SK-N-SH (cell line): Measurements from ENCODE around the gene RNF150. TPM values are rescaled to one million over a fixed set of nuclear protein-coding genes. Genes with fewer than 3 reads are reported as not detected.

Source experiments
- CTCF ChIA-PET: fragments of 300-600, 350-600 bp; formaldehyde crosslinking; extraction: SDS; loops from one replicate; lab custom pipeline; 2021; lab: Yijun Ruan, JAX
- POLR2A ChIA-PET: fragments of 350-600 bp; sonication (Branson Sonifier 250); formaldehyde crosslinking; extraction: SDS; loops from one replicate; lab custom pipeline; 2020; ENCODE audit warnings: antibody characterized with exemption, inconsistent platforms; lab: Yijun Ruan, JAX
- DNase-seq: peaks from one replicate; pipeline ENCODE4 v3.0.0; 2012
- H2AFZ ChIP-seq: fragments of 200-600 bp; sonication (generic); 2 replicates; pipeline ENCODE4 v1.8.1; 2016; ENCODE audit warnings: antibody characterized with exemption, mild to moderate bottlenecking, low read depth
- H3F3A ChIP-seq: fragments of 200-600 bp; sonication (generic); replicated peaks from 2 replicates; pipeline ENCODE3; 2016; ENCODE audit warnings: antibody characterized with exemption, mild to moderate bottlenecking; ENCODE audit not compliant: insufficient read depth
- H3K27ac ChIP-seq, 2 experiments: fragments of 200-500 bp in 1 of 2; fragments of 200-600 bp in 1 of 2; sonication (Bioruptor generic) in 1 of 2; sonication (generic), shearing (Covaris generic) in 1 of 2; 2 replicates each; pipeline versions ENCODE4 v1.5.1 to v1.6.1; 2014 to 2016; ENCODE audit warnings: low read depth in 2 of 2, inconsistent platforms in 1 of 2, low read length in 1 of 2, mild to moderate bottlenecking in 1 of 2, mixed read lengths in 1 of 2
- H3K27me3 ChIP-seq: fragments of 200-600 bp; sonication (generic), shearing (Covaris generic); 2 replicates; pipeline ENCODE4 v1.6.1; 2016; ENCODE audit warnings: mixed run types; ENCODE audit not compliant: insufficient read depth
- H3K36me3 ChIP-seq, 2 experiments: fragments of 200-500 bp in 1 of 2; fragments of 200-600 bp in 1 of 2; sonication (Bioruptor generic) in 1 of 2; sonication (generic) in 1 of 2; replicated peaks in 1 of 2; 2 replicates each; pipeline versions ENCODE3 to v1.5.1; 2014 to 2016; ENCODE audit warnings: low read length in 1 of 2, mild to moderate bottlenecking in 1 of 2; ENCODE audit not compliant: insufficient read depth in 2 of 2, control insufficient read depth in 1 of 2
- H3K4me1 ChIP-seq, 2 experiments: fragments of 200-500 bp in 1 of 2; fragments of 200-600 bp in 1 of 2; sonication (Bioruptor generic) in 1 of 2; sonication (generic), shearing (Covaris generic) in 1 of 2; 2 replicates each; pipeline versions ENCODE4 v1.5.1 to v1.6.1; 2014 to 2016; ENCODE audit warnings: low read depth in 1 of 2, low read length in 1 of 2, mixed run types in 1 of 2; ENCODE audit not compliant: insufficient read depth in 2 of 2, control insufficient read depth in 1 of 2
- H3K4me2 ChIP-seq: fragments of 200-600 bp; sonication (generic), shearing (Covaris generic); 2 replicates; pipeline ENCODE4 v1.6.1; 2017; ENCODE audit warnings: mixed run types
- H3K4me3 ChIP-seq, 2 experiments: fragments of 200-500 bp in 1 of 2; fragments of 200-600 bp in 1 of 2; sonication (Bioruptor generic) in 1 of 2; sonication (generic), shearing (Covaris generic) in 1 of 2; 2 replicates each; pipeline versions ENCODE4 v1.5.1 to v1.8.1; 2014 to 2016; ENCODE audit warnings: low read depth in 2 of 2, inconsistent platforms in 1 of 2, low read length in 1 of 2, mild to moderate bottlenecking in 1 of 2, mixed read lengths in 1 of 2, moderate library complexity in 1 of 2
- H3K79me2 ChIP-seq: fragments of 200-600 bp; sonication (generic); 2 replicates; pipeline ENCODE4 v1.8.1; 2017; ENCODE audit warnings: mild to moderate bottlenecking; ENCODE audit not compliant: insufficient read depth
- H3K9ac ChIP-seq: fragments of 200-600 bp; sonication (generic); 2 replicates; pipeline ENCODE4 v1.6.1; 2017; ENCODE audit warnings: mixed run types
- H3K9me2 ChIP-seq: fragments of 200-600 bp; sonication (generic); 2 replicates; pipeline ENCODE4 v1.6.1; 2017; ENCODE audit warnings: mixed run types
- H3K9me3 ChIP-seq: fragments of 200-600 bp; sonication (generic); 2 replicates; pipeline ENCODE4 v1.6.1; 2017; ENCODE audit warnings: mixed run types, mild to moderate bottlenecking, moderate library complexity
- H4K20me1 ChIP-seq: fragments of 200-600 bp; sonication (generic); 2 replicates; pipeline ENCODE4 v1.6.1; 2017; ENCODE audit warnings: mild to moderate bottlenecking, mixed run types; ENCODE audit not compliant: insufficient read depth
- ELF1 ChIP-seq: IDR thresholded peaks from 2 replicates; pipeline ENCODE4 v1.4.0; 2012
- FOSL2 ChIP-seq: IDR thresholded peaks from 2 replicates; pipeline ENCODE4 v1.4.0; 2012; ENCODE audit warnings: low read depth, mild to moderate bottlenecking, moderate library complexity, borderline replicate concordance
- FOXM1 ChIP-seq: IDR thresholded peaks from 2 replicates; pipeline ENCODE4 v1.4.0; 2012; ENCODE audit warnings: low read depth, mild to moderate bottlenecking
- GATA2 ChIP-seq: sonication (generic); formaldehyde crosslinking; IDR thresholded peaks from 2 replicates; pipeline ENCODE4 v1.5.0; 2020; ENCODE audit warnings: mild to moderate bottlenecking, missing genetic modification reagents
- JUND ChIP-seq: IDR thresholded peaks from 2 replicates; pipeline ENCODE4 v1.4.0; 2012
- MEF2A ChIP-seq: IDR thresholded peaks from 2 replicates; pipeline ENCODE4 v1.4.0; 2012; ENCODE audit warnings: low read depth, borderline replicate concordance
- MXI1 ChIP-seq: IDR thresholded peaks from 2 replicates; pipeline ENCODE4 v1.6.1; 2012; ENCODE audit warnings: mild to moderate bottlenecking, low read depth, low read length, improper control_type of control experiment
- NFIC ChIP-seq: IDR thresholded peaks from 2 replicates; pipeline ENCODE4 v1.4.0; 2012; ENCODE audit warnings: borderline replicate concordance
- POLR2AphosphoS5 ChIP-seq: IDR thresholded peaks from 2 replicates; pipeline ENCODE4 v1.6.1; 2012; ENCODE audit warnings: low read depth, low read length
- RCOR1 ChIP-seq: fragments of 150-350 bp; IDR thresholded peaks from 2 replicates; pipeline ENCODE4 v1.6.1; 2017; ENCODE audit warnings: antibody characterized with exemption, low read length
- SIN3A ChIP-seq: IDR thresholded peaks from 2 replicates; pipeline ENCODE4 v1.6.1; 2012; ENCODE audit warnings: low read depth, mild to moderate bottlenecking, low read length, moderate library complexity, borderline replicate concordance
- SMC3 ChIP-seq: IDR thresholded peaks from 2 replicates; pipeline ENCODE4 v1.6.1; 2012; ENCODE audit warnings: low read depth, low read length, improper control_type of control experiment
- TEAD4 ChIP-seq: IDR thresholded peaks from 2 replicates; pipeline ENCODE4 v1.4.0; 2012; ENCODE audit warnings: mild to moderate bottlenecking, borderline replicate concordance; ENCODE audit not compliant: insufficient read depth
- YY1 ChIP-seq: IDR thresholded peaks from 2 replicates; pipeline ENCODE4 v1.4.0; 2012; ENCODE audit warnings: low read depth, mild to moderate bottlenecking
- WGBS: methylation state at CpG from one replicate; pipeline ENCODE4 v1.1.6; 2017; ENCODE audit warnings: low lambda C conversion rate; 5-methylcytosine and 5-hydroxymethylcytosine counted together
- polyA plus RNA-seq, 3 experiments: library from polyadenylated mRNA; depleted of rRNA; stranded (reverse); fragments of >200 nt; gene quantifications; 2 replicates each; pipeline ENCODE4 v1.2.3, GENCODE V29; 2012
- TF ChIP-seq, protein P1 (sequence below): fragments of 200-600 bp; sonication (generic); IDR thresholded peaks from 2 replicates; pipeline ENCODE4 v1.6.1; 2017; ENCODE audit warnings: antibody characterized with exemption, mild to moderate bottlenecking, moderate library complexity
- TF ChIP-seq, protein P2 (sequence below): IDR thresholded peaks from 2 replicates; pipeline ENCODE4 v1.6.1; 2012; ENCODE audit warnings: mild to moderate bottlenecking, low read depth, low read length, moderate library complexity
- TF ChIP-seq, protein P3 (sequence below): IDR thresholded peaks from 2 replicates; pipeline ENCODE4 v1.4.0; 2012; ENCODE audit warnings: low read depth
- TF ChIP-seq, protein P4 (sequence below): IDR thresholded peaks from 2 replicates; pipeline ENCODE4; 2012

Gene RNF150
- polyA plus RNA-seq, 1 of the 3 experiments (the other 2 are of a cell fraction), result 5.8 TPM

DNA sequence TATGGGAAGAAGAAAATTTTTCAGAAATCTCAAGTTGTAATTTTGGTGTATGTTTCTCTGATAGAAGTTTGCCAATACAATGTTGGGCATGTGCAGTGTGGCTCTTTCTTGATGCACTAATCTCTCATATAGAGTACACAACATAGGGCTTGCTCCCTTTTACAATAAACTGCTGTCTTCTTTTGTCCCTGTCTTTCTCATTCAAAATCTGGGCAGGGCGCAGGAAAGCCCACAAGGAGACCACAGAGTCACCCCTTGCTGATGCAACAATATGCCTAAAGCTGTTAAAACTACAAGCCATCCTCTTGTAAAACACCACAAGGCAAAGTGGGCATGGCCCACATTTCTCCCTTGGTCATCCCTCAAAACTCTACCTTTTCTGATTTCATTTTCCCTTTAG lies 313.7 kb downstream of the RNF150 start:
- Histone ChIP-seq H3K9me3 (no peaks in the 10 kb centered on the region), H3K4me3 (no peak overlapping the region), H3K9me2 (no peaks in the 10 kb centered on the region), H3K27me3 (no peaks in the 10 kb centered on the region), H3K36me3 (no peaks in the 10 kb centered on the region), H3K9ac (no peak overlapping the region), H3K4me1 (peaks cover 0 to 7% of the 10 kb centered on the region in 2 experiments; a peak in 2 of 4 replicates), H3K27ac (no peak overlapping the region), H3F3A (no peaks in the 10 kb centered on the region), H3K79me2 (no peaks in the 10 kb centered on the region), H4K20me1 (no peaks in the 10 kb centered on the region), H2AFZ (no peak overlapping the region), H3K4me2 (no peak overlapping the region)
- WGBS, result 76% methylated on average over 1 of the region's 1 CpG
- DNase-seq, result no peak
- ChIA-PET POLR2A (no interaction called here), CTCF (interaction anchor here (0.8 to 1.8 kb wide), 2 partner anchors 10 to 31 kb away, joined by 3 to 5 read pairs; no protein-coding TSS in a partner anchor)
- no peak for TF ChIP-seq MXI1
- TF ChIP-seq RCOR1, result no peak
- TF ChIP-seq, protein P1, sequence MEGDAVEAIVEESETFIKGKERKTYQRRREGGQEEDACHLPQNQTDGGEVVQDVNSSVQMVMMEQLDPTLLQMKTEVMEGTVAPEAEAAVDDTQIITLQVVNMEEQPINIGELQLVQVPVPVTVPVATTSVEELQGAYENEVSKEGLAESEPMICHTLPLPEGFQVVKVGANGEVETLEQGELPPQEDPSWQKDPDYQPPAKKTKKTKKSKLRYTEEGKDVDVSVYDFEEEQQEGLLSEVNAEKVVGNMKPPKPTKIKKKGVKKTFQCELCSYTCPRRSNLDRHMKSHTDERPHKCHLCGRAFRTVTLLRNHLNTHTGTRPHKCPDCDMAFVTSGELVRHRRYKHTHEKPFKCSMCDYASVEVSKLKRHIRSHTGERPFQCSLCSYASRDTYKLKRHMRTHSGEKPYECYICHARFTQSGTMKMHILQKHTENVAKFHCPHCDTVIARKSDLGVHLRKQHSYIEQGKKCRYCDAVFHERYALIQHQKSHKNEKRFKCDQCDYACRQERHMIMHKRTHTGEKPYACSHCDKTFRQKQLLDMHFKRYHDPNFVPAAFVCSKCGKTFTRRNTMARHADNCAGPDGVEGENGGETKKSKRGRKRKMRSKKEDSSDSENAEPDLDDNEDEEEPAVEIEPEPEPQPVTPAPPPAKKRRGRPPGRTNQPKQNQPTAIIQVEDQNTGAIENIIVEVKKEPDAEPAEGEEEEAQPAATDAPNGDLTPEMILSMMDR, result no peak
- TF ChIP-seq, protein P2, sequence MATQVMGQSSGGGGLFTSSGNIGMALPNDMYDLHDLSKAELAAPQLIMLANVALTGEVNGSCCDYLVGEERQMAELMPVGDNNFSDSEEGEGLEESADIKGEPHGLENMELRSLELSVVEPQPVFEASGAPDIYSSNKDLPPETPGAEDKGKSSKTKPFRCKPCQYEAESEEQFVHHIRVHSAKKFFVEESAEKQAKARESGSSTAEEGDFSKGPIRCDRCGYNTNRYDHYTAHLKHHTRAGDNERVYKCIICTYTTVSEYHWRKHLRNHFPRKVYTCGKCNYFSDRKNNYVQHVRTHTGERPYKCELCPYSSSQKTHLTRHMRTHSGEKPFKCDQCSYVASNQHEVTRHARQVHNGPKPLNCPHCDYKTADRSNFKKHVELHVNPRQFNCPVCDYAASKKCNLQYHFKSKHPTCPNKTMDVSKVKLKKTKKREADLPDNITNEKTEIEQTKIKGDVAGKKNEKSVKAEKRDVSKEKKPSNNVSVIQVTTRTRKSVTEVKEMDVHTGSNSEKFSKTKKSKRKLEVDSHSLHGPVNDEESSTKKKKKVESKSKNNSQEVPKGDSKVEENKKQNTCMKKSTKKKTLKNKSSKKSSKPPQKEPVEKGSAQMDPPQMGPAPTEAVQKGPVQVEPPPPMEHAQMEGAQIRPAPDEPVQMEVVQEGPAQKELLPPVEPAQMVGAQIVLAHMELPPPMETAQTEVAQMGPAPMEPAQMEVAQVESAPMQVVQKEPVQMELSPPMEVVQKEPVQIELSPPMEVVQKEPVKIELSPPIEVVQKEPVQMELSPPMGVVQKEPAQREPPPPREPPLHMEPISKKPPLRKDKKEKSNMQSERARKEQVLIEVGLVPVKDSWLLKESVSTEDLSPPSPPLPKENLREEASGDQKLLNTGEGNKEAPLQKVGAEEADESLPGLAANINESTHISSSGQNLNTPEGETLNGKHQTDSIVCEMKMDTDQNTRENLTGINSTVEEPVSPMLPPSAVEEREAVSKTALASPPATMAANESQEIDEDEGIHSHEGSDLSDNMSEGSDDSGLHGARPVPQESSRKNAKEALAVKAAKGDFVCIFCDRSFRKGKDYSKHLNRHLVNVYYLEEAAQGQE, result no peak
- no peak for TF ChIP-seq POLR2AphosphoS5
- no peak for TF ChIP-seq FOSL2
- TF ChIP-seq GATA2 (CRISPR knock-in tag), result no peak
- TF ChIP-seq TEAD4, result no peak
- no peak for TF ChIP-seq SMC3
- TF ChIP-seq, protein P3, sequence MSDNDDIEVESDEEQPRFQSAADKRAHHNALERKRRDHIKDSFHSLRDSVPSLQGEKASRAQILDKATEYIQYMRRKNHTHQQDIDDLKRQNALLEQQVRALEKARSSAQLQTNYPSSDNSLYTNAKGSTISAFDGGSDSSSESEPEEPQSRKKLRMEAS, result no peak
- TF ChIP-seq, protein P4, sequence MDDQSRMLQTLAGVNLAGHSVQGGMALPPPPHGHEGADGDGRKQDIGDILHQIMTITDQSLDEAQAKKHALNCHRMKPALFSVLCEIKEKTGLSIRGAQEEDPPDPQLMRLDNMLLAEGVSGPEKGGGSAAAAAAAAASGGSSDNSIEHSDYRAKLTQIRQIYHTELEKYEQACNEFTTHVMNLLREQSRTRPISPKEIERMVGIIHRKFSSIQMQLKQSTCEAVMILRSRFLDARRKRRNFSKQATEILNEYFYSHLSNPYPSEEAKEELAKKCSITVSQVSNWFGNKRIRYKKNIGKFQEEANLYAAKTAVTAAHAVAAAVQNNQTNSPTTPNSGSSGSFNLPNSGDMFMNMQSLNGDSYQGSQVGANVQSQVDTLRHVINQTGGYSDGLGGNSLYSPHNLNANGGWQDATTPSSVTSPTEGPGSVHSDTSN, result no peak
- no peak for TF ChIP-seq YY1
- TF ChIP-seq ELF1, result no peak
- TF ChIP-seq NFIC, result no peak
- TF ChIP-seq JUND, result no peak
- no peak for TF ChIP-seq MEF2A
- TF ChIP-seq FOXM1, result no peak
- TF ChIP-seq SIN3A, result no peak
